ENCODE data around the gene UBE2S. TPM values are rescaled to one million over a fixed set of nuclear protein-coding genes. Genes with fewer than 3 reads are reported as not detected.

Gene UBE2S
- total and polyA plus RNA-seq, 10 of the 15 experiments (the other 5 are each of a cell fraction or from before 2014, with no cell fraction given), result 2.3 to 640 (median 127) TPM

GRCh38 chr19:55365245-55365644 is 42.3 kb downstream of the UBE2S start:
- H3K27ac ChIP-seq (ENCODE audit: control insufficient read depth, insufficient read depth), result no peak overlapping the region
- DNase-seq (ENCODE audit: low read depth, low spot score), result no peak
- H3K27me3 ChIP-seq (replicated peaks in 1 of 2; ENCODE audit: control insufficient read depth in 2 of 2, insufficient read depth in 2 of 2, low read length in 1 of 2), result peaks cover 3 to 10% of the 10 kb centered on the region in 2 experiments; a peak in 3 of 4 replicates
- RAD21 ChIA-PET (ENCODE audit: unreplicated experiment), result no interaction called here
- WGBS (ENCODE audit: insufficient coverage, insufficient replicate concordance, low lambda C conversion rate, missing lambda C conversion rate), result 13% methylated on average over 7 of the region's 8 CpGs
- no peak overlapping the region for H3K4me3 ChIP-seq
- no peak overlapping the region for H3K4me2 ChIP-seq (ENCODE audit: control insufficient read depth, insufficient read depth)
- no peaks in the 10 kb centered on the region for H3K4me1 ChIP-seq (ENCODE audit: control insufficient read depth, insufficient read depth, low read length)
- SMC1A ChIA-PET (ENCODE audit: uncharacterized antibody, unreplicated experiment), result no interaction called here
- no peaks in the 10 kb centered on the region for H3K36me3 ChIP-seq (ENCODE audit: control insufficient read depth in 2 of 2, insufficient read depth in 2 of 2, low read length in 1 of 2)
- no peak for TF ChIP-seq YY1 (IDR thresholded peaks at IDR 0.05; ENCODE audit: low read depth, low read length)
- no peak for TF ChIP-seq STAT3 (IDR thresholded peaks at IDR 0.05; ENCODE audit: low read depth, low read length)
- no peak for TF ChIP-seq RFX5 (IDR thresholded peaks at IDR 0.05; ENCODE audit: low read depth, low read length)
- no peak for TF ChIP-seq SUPT20H (IDR thresholded peaks at IDR 0.05; ENCODE audit: borderline replicate concordance, control insufficient read depth, low read depth, low read length)
- no peak for TF ChIP-seq IRF3 (IDR thresholded peaks at IDR 0.05)
- no peak for TF ChIP-seq SREBF1 (IDR thresholded peaks at IDR 0.05; ENCODE audit: low read length)
- TF ChIP-seq YBX1 (IDR thresholded peaks at IDR 0.05), result no peak
- no peak for ATAC-seq
- no peak overlapping the region for H3K9ac ChIP-seq (ENCODE audit: control insufficient read depth, insufficient read depth, low read length)
- H3K79me2 ChIP-seq (ENCODE audit: control insufficient read depth, insufficient read depth, low read length), result no peaks in the 10 kb centered on the region
- POLR2A ChIA-PET, result interaction anchor here (0.7 kb wide), 1 partner anchor 71 kb away, joined by 4 read pairs; no protein-coding TSS in a partner anchor
- no peak for FAIRE-seq
- no peaks in the 10 kb centered on the region for H3K9me3 ChIP-seq (replicated peaks; ENCODE audit: control insufficient read depth, insufficient read depth, low read length)
- in situ Hi-C loops (cut with MboI) (no loop called here), intact Hi-C loops (cut with micrococcal nuclease; ENCODE audit: unreplicated experiment) (no loop called here)
- CTCF ChIA-PET, result no interaction called here
- H2AFZ ChIP-seq (ENCODE audit: control insufficient read depth, low read depth, low read length), result no peak overlapping the region
- no peaks in the 10 kb centered on the region for H4K20me1 ChIP-seq (ENCODE audit: control insufficient read depth, insufficient read depth)
- no TSS peak for BruUV-seq (replicated peaks)
